Panc1 (cell line): Measurements from ENCODE around the gene TEX26. TPM values are rescaled to one million over a fixed set of nuclear protein-coding genes. Genes with fewer than 3 reads are reported as not detected.

Experiments
- ATAC-seq: fragments of 200-7000 bp; cut with Tn5 transposase; 2 replicates; pipeline ENCODE4 v1.9.1; 2020; ENCODE audit warnings: mild to moderate bottlenecking, moderate library complexity
- BruUV-seq: library from RNA; stranded (reverse); fragments of 400-500 nt; replicated peaks from 2 replicates; lab custom pipeline; 2021; lab: Mats Ljungman, UMichigan
- CTCF ChIA-PET: fragments of 300-600 bp; sonication (Branson Sonifier 250); formaldehyde crosslinking; loops from one replicate; lab custom pipeline; 2022; ENCODE audit warnings: antibody characterized with exemption; lab: Charles Lee
- POLR2A ChIA-PET: fragments of 300-600 bp; sonication (Branson Sonifier 250); formaldehyde crosslinking; loops from one replicate; lab custom pipeline; 2022; ENCODE audit warnings: antibody characterized with exemption; lab: Charles Lee
- DNase-seq: peaks from one replicate; pipeline ENCODE4 v3.0.0-alpha.2; 2010; ENCODE audit warnings: low read depth, low spot score
- H3K27ac ChIP-seq: 2 replicates; pipeline ENCODE4 v1.5.1; 2011; ENCODE audit warnings: mild to moderate bottlenecking, low read length, inconsistent platforms
- H3K27me3 ChIP-seq: fragments of 200-500 bp; sonication (Bioruptor generic); 2 replicates; pipeline ENCODE4 v1.6.0; 2014; ENCODE audit warnings: low read length, inconsistent platforms; ENCODE audit not compliant: control insufficient read depth, insufficient read depth
- H3K36me3 ChIP-seq: fragments of 200-500 bp; sonication (Bioruptor generic); 2 replicates; pipeline ENCODE4 v1.5.1; 2014; ENCODE audit warnings: inconsistent platforms, mild to moderate bottlenecking, low read length, moderate library complexity; ENCODE audit not compliant: control insufficient read depth, insufficient read depth
- H3K4me1 ChIP-seq: 2 replicates; pipeline ENCODE4 v1.5.1; 2011; ENCODE audit warnings: inconsistent platforms, mild to moderate bottlenecking, low read length, moderate library complexity; ENCODE audit not compliant: control insufficient read depth, insufficient read depth
- H3K4me3 ChIP-seq, 2 experiments: 2 replicates each; pipeline ENCODE4 v1.5.1; 2011 to 2012; ENCODE audit warnings: low read depth in 2 of 2, low read length in 2 of 2, mild to moderate bottlenecking in 2 of 2, inconsistent platforms in 1 of 2, moderate library complexity in 1 of 2
- H3K9me3 ChIP-seq: fragments of 200-500 bp; sonication (Bioruptor generic); 2 replicates; pipeline ENCODE4 v1.5.1; 2014; ENCODE audit warnings: low read depth, mild to moderate bottlenecking, inconsistent platforms, low read length, moderate library complexity; ENCODE audit not compliant: control insufficient read depth, insufficient read depth
- CTCF ChIP-seq: fragments of 450-650 bp; IDR thresholded peaks from 2 replicates; pipeline ENCODE4 v1.5.1; 2017; ENCODE audit warnings: mild to moderate bottlenecking
- POLR2AphosphoS5 ChIP-seq: IDR thresholded peaks from 2 replicates; pipeline ENCODE4 v1.6.1; 2012; ENCODE audit warnings: mild to moderate bottlenecking, low read depth, low read length, moderate library complexity
- REST ChIP-seq, 2 experiments: IDR thresholded peaks; 2 replicates each; pipeline ENCODE4 v1.6.1; 2011 to 2012; ENCODE audit warnings: low read depth in 2 of 2, control low read depth in 1 of 2, low read length in 1 of 2, mild to moderate bottlenecking in 1 of 2, moderate library complexity in 1 of 2; ENCODE audit not compliant: insufficient read depth in 1 of 2
- SIN3A ChIP-seq: IDR thresholded peaks from 2 replicates; pipeline ENCODE4 v1.6.1; 2012; ENCODE audit warnings: low read depth, mild to moderate bottlenecking, low read length, moderate library complexity, borderline replicate concordance; ENCODE audit not compliant: insufficient read depth
- TCF7L2 ChIP-seq: IDR thresholded peaks from 2 replicates; pipeline ENCODE4 v1.6.1; 2011; ENCODE audit warnings: mild to moderate bottlenecking, low read depth, low read length, inconsistent platforms
- in situ Hi-C: cut with HindIII; loops from 2 replicates; pipeline ENCODE4 v1.10.0; 2016; ENCODE audit warnings: low sequenced_read_pairs, low pct_unique_long_range_greater_than_20kb
- intact Hi-C: fragments of 100-400 bp; cut with micrococcal nuclease; formaldehyde crosslinking; loops from one replicate; pipeline ENCODE4 v1.10.0; 2022; ENCODE audit not compliant: unreplicated experiment
- total RNA-seq: library from RNA; stranded (reverse); gene quantifications from one replicate; pipeline ENCODE4 v1.2.1, GENCODE V29; 2021; ENCODE audit not compliant: unreplicated experiment

TEX26 gene
- total RNA-seq, 1 experiment from 2014 or later: not detected

DNA sequence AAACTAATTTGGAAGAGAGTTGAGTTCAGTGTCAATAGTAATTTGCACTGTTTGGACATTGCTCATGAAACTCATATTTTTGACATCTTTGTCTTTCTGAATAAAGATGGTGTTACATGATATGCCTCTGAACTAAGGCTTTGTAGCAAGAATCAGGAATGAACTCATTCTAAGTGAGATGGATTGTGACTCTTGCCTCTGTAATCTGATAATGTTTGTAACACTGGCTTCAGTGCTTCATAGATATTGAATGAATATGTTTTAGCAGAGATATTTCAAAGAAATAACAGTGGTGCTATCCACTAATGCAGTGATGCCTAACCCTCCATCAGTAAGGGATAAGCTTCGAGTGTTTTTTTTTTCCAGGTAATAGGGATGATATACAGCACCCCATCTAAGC, 32.9 kb downstream of the TEX26 start:
- intact Hi-C loops (no loop called here), in situ Hi-C loops (no loop called here)
- no TSS peak for BruUV-seq
- no peak for DNase-seq
- no peaks in the 10 kb centered on the region for H3K9me3 ChIP-seq
- CTCF ChIA-PET: no interaction called here
- no peaks in the 10 kb centered on the region for H3K27me3 ChIP-seq
- no peaks in the 10 kb centered on the region for H3K4me1 ChIP-seq
- POLR2A ChIA-PET: no interaction called here
- ATAC-seq: no peak
- no peaks in the 10 kb centered on the region for H3K36me3 ChIP-seq
- H3K27ac ChIP-seq: no peak overlapping the region
- TF ChIP-seq CTCF: no peak
- TF ChIP-seq TCF7L2: no peak
- TF ChIP-seq REST (IDR thresholded peaks at IDR 0.05; ENCODE audit: insufficient read depth in 1 of 2, low read depth in 2 of 2, low read length in 1 of 2): no peak
- TF ChIP-seq SIN3A: no peak
- no peak for TF ChIP-seq POLR2AphosphoS5
- H3K4me3 ChIP-seq: no peak overlapping the region

DNA sequence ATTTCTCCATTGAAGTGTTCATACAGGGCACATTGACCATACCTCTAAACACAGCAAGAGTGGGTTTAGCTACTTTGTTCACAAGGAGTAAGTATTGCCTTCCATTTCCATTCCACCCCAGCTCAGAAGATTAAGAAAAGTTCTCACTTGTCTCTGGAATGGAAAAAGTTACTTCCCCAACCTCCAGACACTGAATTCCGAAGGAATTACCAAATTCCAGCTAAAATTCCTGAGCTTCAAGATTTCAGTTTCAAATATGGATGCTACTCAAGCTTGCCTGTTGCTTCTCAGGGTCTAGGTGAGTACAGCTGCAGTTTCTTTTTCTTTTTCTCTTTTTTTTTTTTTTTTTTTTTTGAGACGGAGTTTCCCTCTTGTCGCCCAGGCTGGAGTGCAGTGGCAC, 33.6 kb downstream of the TEX26 start:
- CTCF ChIA-PET: no interaction called here
- Histone ChIP-seq H3K4me3 (no peak overlapping the region), H3K4me1 (no peaks in the 10 kb centered on the region), H3K9me3 (no peaks in the 10 kb centered on the region), H3K27ac (no peak overlapping the region), H3K27me3 (no peaks in the 10 kb centered on the region), H3K36me3 (no peaks in the 10 kb centered on the region)
- BruUV-seq: no TSS peak
- intact Hi-C loops (no loop called here), in situ Hi-C loops (no loop called here)
- TF ChIP-seq SIN3A (no peak), POLR2AphosphoS5 (no peak), TCF7L2 (no peak)
- POLR2A ChIA-PET: interaction anchor here (0.7 kb wide), 1 partner anchor 40 kb away, joined by 7 read pairs; no protein-coding TSS in a partner anchor
- ATAC-seq: no peak
- DNase-seq: no peak

GRCh38 chr13:30968846-30969245, 36.4 kb downstream of the TEX26 start:
- Histone ChIP-seq H3K4me3 (no peak overlapping the region), H3K27ac (no peak overlapping the region), H3K36me3 (no peaks in the 10 kb centered on the region), H3K27me3 (no peaks in the 10 kb centered on the region), H3K9me3 (no peaks in the 10 kb centered on the region), H3K4me1 (no peaks in the 10 kb centered on the region)
- ChIA-PET POLR2A (no interaction called here), CTCF (no interaction called here)
- intact Hi-C loops: no loop called here
- DNase-seq (no peak), ATAC-seq (no peak)
- no peak for TF ChIP-seq SIN3A
- TF ChIP-seq CTCF: no peak
- no peak for TF ChIP-seq REST (IDR thresholded peaks at IDR 0.05; ENCODE audit: insufficient read depth in 1 of 2, low read depth in 2 of 2, low read length in 1 of 2)
- TF ChIP-seq POLR2AphosphoS5: no peak
- no peak for TF ChIP-seq TCF7L2
- BruUV-seq: no TSS peak
- in situ Hi-C loops: no loop called here
